Measurements from ENCODE around the gene MLPH. TPM values are rescaled to one million over a fixed set of nuclear protein-coding genes. Genes with fewer than 3 reads are reported as not detected.
"Not testable (repeated sequence)": the region's sequence is repeated elsewhere in the genome, so short reads cannot be mapped to it uniquely, and the experiment has no call there.

MLPH gene
- total RNA-seq, 1 donor from 2014 or later: not detected

DNA sequence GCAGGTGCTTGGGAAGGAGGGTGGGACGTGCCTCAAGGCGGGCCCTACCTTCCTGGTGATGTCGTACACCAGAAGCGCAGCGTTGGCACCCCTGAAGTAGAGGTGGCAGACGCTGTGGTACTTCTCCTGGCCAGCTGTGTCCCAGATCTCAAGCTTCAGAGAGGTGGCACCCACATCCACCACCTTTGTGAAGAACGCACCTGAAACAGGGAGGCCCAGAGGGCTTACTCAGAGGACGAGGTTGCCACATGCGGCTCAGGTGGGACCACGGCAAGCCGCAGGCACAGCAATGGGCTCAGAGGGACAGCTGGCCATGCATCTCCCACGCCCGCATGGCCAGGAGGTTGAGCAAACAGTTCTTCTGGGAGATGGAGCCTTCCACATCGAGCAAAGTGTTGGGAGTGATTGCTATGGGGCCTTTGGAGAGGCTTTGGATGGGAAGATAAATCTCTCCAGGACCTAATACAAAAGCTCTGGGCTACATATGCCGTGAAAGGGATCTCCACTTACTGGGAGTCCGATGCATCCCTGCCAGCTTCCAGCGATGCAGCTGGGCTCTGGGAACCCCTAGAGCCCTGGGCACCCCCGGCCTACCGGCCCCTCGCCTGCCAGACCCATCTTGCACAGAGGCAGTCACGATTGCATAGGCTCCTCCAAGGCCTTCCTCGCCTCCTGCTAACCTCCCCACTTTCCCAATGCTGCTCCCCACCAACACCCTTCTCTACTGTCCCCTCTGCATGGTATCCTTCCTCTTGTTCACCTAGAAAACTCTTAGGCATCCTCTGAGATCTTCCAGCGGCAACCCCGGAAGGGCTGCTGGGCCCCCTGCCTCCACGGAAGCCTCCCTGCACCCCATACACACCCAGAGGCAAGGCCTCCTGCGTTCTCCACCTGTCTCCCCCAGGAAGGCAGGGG lies 91.2 kb downstream of the MLPH start:
- intact Hi-C loops (cut with micrococcal nuclease): no loop called here

DNA sequence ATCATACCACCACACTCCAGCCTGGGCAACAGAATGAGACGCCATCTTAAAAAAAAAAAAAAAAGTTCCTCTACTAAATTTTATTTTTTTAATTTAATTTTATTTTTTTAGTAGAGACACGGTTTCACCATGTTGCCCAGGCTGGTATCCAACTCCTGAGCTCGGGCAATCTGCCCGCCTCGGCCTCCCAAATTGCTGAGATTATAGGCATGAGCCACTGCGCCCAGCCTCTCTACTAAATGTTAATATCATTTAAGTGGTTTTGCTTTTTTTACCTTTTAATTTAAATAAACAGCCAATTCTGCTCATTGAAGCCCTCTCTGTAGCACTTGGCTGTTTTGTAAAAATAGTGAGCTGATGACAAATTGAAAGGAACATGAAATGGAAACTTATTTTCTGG lies 94.3 kb downstream of the MLPH start:
- intact Hi-C loops (cut with micrococcal nuclease): loop anchor here (1.0 kb wide), 3 partner anchors 92 to 193 kb away; no protein-coding TSS in a partner anchor

DNA sequence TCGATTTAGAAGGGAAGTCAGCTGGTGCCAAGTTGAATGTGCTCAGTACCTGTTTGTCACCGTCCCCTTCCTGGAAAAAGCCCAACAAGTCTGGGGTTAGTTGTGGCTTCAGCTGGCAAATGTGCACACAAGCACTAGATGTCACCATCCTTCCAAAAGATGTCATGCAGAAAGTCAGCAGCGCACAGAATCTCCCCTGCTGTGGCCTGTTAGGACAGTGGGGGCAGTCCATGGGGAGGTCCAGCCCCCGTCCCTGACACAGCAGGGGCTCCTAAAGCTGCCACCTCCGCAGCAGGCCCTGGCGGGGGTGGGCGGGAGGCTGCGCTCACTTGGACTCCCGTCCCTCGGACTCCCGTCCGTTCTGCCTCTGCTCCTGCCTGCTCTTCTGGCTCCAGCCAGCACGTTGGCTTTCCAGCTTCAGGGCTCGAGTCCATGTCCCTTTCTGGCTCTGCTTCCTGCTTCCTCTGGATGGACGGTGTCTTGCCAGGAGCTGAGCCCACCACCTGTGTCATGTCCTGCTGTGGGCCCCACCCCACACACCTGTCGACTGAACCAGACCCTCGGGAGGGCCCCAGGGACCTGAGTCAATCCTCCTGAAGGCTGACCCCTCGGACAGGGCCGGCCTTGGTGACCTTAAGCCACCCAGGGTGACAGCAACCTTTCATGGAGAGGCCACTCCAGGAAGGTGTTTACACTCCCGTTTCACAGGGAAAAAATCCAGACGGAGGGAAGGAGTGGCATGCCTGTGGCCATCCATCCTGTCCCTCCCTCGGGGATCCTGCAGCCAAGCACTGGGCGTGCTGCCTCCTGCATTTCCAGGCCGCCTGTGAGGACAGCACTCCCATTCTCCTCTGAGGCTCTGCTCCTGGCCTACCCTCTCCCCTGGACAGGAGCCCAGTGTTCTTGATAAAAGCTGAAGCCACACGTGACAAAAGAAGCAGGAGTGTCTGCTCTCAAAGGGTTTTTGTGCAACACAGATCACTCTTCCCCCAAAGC lies 95.0 kb downstream of the MLPH start:
- intact Hi-C loops (cut with micrococcal nuclease): loop anchor here (1.0 kb wide), 3 partner anchors 91 to 192 kb away; no protein-coding TSS in a partner anchor

DNA sequence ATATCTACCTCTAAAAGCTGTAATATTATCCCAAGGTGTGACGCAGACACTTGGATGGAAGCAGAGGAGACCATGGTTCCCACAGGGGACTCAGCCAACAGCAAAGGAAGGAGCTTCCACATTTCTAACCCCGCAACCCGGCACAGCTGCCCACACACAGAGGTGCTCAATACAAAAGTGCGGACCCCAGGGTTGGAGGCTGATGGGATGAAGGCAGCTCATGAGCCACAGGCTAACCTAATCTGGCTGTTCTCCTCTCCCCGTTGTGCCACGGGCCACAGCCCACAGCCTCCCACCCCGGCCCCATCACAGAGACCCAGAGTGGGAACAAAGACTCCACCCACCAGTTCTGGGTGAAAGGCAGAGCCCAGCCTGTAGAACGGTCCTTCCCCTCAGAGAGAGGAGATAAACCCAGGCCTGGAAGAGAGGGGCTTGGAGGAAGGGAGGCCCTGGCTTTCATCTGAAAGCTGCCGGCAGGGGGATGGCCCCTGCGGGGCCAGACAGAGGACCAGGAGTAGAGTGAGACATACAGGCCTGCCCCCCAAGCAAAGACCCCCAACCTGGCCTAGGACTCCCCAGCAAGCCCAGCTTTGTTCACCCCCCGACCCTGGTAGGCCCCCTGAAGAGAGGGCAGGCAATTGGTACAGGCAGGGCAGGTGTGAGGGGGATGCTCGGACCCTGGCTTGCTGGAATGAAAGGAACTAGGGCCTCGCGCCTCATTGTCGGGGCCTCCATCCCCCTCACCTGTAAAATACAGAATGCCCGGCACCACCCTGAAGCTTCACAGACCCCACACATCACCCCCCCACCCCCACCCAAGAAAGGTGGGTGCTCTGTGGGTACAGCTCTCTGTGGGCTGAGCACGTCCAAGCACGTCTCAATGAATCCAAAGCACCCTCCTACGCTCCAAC lies 96.6 kb downstream of the MLPH start:
- intact Hi-C loops (cut with micrococcal nuclease): no loop called here

DNA sequence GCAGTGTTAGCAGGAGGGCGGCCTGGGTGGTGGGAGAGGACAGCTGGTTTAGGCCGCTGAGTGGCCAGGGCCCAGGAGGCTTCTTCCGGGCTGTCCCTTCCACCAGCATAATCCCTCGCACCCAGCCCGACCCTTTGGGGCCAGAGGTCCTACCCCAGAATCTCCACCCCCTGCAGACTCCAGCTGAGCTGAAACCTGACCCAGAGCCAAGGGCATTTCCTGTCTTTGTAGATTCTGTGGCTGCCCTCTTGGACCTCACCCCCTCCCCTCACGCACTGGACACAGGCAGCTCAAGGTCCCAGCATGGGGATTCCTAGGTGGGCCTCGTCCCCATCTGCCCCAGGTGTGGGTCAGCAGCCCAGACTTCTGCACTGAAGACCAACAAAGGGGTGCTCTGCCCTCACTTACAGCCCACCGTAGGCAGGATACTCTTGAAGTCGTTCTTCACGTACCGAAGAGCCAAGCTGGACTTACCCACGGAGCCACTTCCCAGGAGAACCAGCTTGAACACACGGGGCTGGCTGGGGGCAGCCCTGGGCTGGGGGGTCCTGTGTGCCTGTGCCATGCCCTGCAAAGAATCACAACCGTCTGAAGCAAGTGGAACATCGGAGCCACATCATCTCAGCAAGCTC lies 98.7 kb downstream of the MLPH start:
- intact Hi-C loops (cut with micrococcal nuclease): no loop called here

DNA sequence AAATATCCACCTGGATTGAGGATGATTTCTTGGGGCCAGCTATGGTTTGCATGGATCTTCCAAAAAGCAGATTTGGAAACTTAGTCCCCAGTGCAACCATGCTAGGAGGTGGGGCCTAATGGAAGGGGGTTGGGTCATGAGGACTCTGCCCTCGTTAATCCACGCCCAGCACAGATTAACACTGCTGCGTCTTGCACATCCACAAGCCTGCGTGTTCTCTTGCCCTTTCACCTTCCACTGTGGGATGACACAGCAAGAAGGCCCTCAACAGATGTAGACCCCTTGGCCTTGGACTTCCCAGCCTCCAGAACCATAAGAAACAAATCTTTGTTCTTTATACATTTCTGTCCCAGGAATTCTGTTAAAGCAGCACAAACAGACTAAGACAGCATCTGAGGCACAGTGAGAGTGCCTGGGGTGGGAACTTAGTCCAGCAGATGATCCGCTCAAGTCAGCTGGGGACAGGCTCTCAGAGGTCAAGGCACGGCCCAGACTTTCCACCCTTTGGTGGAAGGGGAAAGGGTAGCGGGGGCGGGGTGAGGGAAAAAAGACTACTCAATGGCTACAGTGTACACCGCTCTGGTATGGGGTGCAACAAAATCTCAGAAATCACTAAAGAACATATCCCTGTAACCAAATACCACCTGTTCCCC lies 101.1 kb downstream of the MLPH start:
- intact Hi-C loops (cut with micrococcal nuclease): no loop called here

DNA sequence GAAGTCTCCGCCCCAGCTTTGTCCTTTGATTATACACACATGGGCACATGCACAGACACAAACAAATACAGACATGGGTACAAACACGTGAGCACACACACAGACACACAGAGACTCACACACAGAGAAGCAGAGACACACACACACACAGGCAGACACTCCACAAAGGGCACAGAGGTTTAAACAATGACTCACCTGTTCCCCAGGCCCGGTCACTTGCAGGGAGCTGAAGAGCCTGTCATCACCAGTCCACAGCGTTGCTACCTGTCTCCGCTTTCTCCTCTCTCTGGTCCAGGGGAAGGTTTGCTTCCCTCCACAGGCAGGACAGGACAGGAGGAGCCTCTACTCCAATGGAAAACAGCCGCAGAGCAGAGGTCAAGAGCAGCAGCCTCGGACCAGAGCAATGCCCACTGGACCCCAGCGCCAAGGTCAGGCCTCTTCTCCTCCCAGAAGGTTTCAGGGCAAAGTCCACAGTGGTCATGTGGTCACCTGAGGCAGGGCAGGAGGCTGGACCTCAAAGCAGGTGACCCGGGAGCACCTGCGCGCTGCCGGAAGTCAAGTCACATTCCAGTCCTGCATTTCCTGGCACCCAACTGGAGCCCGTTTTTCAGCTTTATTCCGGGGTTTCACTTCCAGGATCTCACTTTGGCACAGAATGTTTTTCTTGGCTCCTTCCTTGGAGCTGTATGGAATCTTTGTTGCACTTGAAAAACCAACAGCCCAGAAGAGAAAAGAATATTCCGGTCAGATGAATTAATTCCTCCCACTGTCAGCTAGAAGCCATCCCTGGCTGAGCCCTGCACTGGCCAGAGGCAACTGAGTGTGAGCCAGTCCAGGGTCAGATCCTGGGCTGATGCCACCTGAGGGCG lies 103.5 kb downstream of the MLPH start, which contains the start of gene RAB17:
TSS of gene RAB17 (minus strand) at position 463 of the 869 bp plus-strand sequence. CDS start 4,580 bp downstream, outside the sequence.
- intact Hi-C loops (cut with micrococcal nuclease): no loop called here

DNA sequence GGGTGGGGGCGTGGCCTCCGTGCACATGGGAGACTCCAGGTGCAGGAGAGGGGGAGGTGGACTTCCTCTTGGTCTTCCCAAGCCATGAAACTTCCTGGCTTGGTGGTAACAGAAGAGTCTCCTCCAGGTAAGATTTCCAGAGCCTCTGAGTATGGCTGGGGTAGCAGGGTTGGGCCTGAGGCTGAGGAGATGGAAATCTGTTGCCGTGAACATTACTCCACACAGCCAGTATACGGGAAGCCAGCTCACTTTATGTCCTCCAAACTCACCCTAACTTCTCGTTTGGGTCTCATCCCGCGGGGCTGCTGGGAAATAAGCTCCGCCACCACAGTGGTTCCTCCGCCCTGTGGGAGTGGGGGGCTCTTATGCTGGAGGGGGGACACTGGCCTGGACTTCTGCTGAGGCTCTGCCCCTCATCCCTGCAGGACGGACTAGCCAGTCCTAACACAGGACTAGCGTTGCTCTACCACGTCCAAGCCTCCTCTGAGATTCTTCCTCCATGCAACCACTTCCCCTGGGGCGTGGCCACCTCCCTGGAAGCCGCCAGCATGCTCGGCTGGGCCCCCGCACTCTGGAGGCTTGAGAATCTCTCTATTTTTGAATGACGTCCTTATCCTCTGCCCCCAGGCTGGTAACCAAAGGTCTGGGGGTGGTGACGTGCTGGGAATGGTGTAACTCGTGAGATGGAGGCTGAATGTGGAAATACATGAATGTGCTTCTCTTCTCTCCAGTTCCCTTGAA lies 104.3 kb downstream of the MLPH start:
- intact Hi-C loops (cut with micrococcal nuclease): no loop called here

DNA sequence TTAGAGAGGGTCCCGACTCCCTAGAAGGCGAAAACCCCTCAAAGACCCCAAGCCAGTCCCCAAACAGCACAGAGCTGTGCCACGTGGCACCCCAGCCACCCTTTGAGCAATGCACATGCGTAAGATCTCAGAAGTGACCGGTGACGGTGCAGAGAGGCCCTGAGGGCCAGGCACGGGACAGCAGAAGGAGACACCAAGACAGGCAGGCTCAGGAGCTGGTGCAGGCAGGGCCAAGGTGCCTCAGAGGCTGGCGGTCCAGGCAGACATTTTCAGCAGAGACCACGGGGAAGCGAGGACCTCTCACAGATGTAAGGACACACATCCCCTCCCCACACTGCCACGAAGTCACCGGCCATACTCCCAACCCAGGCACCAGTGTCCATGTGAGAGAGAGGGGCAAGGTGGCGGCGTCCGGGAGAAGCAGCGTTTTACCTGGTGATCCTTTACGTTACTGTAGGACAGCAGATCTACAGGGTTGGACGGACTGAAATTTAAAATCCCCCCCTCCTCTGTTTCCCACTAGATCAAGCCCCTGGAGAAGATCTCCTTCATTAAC lies 105.5 kb downstream of the MLPH start:
- intact Hi-C loops (cut with micrococcal nuclease): no loop called here

DNA sequence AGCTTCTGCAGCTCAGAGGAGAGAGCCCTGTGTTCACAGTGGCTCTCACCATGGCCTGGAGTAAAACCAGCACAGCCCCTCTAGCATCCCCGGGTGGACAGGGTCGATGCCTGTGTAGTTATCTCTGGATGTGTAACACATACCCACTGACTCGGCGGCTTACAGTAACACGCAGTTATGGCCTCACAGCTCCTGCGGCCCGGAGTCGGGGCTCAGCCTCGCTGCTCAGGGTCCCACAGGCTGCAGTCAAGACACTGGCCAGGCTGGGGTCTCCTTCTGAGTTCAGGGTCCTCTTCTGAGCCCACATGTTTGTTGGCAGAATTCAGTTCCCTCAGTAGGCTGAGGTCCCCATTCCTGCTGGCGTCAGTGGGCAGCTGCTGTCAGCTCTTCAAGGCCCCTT lies 106.0 kb downstream of the MLPH start:
- intact Hi-C loops (cut with micrococcal nuclease): no loop called here

DNA sequence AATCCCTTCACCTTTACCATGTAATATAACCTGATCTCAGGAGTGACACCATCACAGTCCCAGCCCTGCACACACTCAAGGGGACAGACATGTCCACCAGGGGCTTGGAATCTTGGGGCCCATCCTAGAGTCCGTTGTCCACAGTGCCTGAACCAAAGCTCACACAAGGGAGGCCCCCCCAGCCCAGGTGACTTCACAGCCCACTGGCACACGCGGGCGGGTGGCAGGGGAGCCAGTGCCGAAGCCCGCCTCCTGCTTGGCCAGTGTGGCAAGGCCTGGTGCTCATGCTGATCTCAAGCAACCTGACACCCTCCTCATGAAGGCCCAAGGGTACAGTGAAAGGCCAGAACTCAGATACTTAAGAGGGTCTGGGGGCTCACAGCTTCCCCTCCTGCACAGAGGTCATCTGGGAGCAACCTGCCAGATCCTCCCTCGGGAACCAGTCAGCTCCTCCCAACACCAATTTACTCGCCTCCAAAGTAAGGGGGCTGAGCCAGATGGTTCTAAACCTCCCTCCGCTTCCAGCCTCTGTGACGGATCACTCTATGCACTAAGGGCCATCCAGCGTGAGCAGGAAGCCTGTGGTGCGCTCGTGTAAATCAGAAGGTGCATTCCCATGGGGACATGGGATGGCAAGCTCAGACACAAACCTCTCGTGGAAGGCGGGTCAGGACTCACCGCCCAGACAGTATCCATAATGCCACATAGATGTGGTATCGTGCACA lies 106.7 kb downstream of the MLPH start:
- intact Hi-C loops (cut with micrococcal nuclease): no loop called here

DNA sequence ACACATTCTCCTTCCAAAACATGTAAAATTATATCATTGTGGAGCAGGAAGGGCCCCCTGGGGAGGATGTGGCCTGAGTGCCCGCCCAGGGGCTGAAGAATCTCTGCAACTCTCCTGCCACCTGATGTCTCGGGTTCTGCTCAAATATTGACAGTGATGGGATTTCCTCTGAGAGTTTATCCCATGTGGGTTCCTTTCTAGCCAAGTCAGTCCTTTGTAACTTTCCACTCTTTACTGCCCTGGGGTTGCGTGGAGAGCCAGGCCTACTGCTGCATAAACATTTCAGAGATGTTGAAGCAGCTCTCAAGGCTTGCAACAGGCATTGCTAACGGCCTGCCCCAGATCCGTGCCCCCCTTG lies 107.4 kb downstream of the MLPH start:
- intact Hi-C loops (cut with micrococcal nuclease): no loop called here

DNA sequence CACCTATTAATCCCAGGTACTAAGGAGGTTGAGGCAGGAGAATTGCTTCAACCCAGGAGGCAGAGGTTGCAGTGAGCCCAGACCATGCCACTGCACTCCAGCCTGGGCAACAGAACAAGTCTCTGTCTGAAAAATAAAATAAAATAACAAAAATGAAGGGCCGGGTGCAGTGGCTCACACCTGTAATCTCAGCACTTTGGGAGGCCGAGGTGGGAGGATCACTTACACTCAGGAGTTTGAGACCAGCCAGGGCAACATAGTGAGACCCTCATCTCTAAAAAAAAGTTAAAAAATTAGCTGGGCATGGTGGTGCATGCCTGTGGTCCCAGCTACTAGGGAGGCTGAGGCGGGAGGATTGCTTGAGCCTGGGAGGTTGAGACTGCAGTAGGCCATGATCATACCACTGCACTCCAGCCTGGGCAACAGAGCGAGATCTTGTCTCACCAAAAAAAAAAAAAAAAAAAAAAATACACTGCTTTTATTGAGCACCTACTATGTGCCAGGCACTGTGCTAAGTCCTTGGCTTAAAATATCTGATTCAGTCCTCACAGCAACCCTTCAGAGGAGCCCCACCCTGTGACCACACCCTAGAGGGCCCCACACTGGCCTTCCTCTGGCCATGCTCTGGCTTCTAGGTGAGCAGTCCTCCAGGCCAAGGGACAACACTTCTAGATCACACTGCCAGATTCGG lies 108.9 kb downstream of the MLPH start:
- intact Hi-C loops (cut with micrococcal nuclease): not testable (repeated sequence)

DNA sequence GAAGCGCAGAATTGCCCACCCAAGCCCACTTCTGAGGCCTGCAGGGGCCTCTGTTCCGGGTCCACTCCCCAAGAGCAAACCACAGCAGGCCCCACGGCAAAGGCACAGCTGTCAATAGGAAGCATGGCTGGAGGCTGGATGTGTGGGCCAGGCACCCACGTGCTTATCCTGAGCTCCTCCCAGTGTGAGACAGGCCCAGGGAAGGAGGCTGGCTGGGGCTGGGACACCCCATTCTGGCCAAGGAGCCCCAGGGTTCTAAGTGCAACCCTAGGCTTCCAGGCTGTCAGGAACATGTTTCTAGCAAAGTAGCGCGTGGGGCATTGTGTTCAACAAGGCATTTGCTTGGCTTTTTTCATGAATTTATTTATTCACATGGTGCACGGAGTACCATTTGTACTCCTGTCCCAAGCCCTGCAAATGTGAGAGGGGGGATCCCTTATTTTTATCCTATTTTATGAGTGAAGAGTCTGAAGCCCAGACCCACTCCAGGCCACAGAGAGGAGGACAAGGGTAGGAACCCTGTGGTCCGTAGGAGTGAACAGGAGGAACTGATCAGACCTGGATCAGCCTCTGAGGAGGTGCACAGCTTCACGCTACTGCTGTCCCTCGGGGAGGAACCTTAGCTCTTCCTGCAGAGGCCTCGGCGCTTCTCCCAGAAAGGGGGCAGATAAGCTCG lies 109.6 kb downstream of the MLPH start:
- intact Hi-C loops (cut with micrococcal nuclease): no loop called here

DNA sequence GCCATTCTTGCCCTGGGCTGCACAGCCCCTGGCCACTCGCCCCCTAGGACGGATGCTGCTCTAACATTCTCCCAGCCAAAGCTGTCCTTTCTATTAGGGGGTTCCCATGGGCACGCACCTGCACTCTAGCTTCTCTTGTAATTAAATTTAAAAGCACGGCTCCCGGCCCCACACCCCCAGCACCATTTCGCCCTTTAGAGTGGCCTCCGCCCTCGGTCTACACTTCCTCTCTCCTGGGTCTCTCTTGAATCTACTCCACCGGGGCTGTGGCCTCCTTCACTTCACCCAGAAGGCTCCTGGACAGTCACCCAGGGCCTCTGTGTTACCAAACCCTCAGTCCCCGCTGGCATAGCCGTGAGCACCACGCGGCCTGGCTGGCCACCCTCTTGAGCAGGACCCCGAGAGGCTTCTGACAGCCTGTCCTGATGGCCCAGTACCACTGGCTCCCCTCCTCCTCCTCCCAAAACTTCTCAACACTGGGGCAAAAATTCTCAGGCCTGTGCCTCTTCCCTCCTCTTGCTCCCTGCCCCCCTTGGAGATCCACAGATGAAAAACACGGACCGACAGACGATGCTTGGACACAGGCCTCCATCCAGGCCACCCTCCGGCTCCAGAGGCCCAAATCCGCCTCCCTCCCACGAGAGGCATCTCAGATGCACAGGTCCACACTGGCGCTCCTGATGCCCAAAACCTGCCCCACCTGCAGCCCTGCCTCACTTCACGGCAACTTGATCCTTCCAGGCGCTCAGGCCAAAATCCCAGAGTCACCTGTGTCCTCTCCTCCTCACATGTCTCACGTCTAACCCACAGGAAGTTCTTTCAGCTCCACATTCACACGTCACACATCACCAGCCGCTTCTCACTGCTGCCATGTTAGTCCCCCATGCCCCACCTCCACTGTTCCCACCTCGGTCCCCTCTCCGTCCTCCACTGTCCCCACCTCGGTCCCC lies 110.4 kb downstream of the MLPH start:
- intact Hi-C loops (cut with micrococcal nuclease): no loop called here

Measured in T-helper 1 cell treated with Interleukin-12 subunit alpha and Interleukin-12 subunit beta and Interleukin-4 antibody, amounts not matched to agents 30 ng/mL and 1 ng/mL, for 36 hours (primary cell).